NCI-H345 (cell line): Measurements from ENCODE around the gene KLHL21.
"Not testable (repeated sequence)": the region's sequence is repeated elsewhere in the genome, so short reads cannot be mapped to it uniquely, and the experiment has no call there.

ENCODE experiments used
- DNase-seq: peaks from one replicate; lab custom pipeline; 2025; lab: John Stamatoyannopoulos, UW

The KLHL21 gene

DNA sequence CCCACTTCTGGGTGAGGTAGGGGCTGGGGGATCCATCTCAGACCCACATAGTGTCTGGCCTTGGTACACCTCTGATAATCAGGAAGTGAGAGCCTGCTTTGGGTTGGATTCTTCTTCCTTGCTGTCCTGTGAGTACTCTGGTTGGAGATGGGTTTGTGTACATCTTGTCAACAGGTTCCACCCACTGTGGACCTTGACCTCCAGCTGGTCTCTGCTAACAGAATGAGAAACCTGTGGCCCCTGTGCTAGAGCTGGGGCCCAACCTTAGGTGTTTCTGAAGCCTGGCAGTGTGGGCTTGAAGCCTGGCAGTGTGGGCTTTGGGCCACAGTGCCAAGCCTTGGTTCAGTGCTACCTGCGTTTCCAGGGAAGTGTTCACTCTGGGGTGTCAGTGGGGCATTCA, 20.3 kb downstream of the KLHL21 start:
- DNase-seq: no peak

GRCh38 chr1:6581561-6582305, 20.9 kb downstream of the KLHL21 start:
- DNase-seq: no peak

DNA sequence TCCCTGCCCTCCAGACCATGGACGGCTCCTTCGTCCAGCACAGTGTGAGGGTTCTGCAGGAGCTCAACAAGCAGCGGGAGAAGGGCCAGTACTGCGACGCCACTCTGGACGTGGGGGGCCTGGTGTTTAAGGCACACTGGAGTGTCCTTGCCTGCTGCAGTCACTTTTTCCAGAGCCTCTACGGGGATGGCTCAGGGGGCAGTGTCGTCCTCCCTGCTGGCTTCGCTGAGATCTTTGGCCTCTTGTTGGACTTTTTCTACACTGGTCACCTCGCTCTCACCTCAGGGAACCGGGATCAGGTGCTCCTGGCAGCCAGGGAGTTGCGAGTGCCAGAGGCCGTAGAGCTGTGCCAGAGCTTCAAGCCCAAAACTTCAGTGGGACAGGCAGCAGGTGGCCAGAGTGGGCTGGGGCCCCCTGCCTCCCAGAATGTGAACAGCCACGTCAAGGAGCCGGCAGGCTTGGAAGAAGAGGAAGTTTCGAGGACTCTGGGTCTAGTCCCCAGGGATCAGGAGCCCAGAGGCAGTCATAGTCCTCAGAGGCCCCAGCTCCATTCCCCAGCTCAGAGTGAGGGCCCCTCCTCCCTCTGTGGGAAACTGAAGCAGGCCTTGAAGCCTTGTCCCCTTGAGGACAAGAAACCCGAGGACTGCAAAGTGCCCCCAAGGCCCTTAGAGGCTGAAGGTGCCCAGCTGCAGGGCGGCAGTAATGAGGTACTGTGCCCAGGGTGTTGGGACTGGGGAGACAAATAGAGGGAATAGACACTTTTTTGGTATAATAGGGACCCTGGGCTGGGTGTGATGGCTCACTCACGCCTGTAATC, 21.9 kb downstream of the KLHL21 start:
- no peak for DNase-seq

GRCh38 chr1:6580119-6580592, 22.5 kb downstream of the KLHL21 start:
- DNase-seq: no peak

- DNase-seq: peak; percentile 99
These were observed 23.1 kb downstream of the KLHL21 start, which contains the start of gene ZBTB48 for GRCh38 chr1:6579374-6580118. Gene ZBTB48 (plus strand): TSS chr1:6579994. CDS start chr1:6580610, 616 bp downstream.

DNA sequence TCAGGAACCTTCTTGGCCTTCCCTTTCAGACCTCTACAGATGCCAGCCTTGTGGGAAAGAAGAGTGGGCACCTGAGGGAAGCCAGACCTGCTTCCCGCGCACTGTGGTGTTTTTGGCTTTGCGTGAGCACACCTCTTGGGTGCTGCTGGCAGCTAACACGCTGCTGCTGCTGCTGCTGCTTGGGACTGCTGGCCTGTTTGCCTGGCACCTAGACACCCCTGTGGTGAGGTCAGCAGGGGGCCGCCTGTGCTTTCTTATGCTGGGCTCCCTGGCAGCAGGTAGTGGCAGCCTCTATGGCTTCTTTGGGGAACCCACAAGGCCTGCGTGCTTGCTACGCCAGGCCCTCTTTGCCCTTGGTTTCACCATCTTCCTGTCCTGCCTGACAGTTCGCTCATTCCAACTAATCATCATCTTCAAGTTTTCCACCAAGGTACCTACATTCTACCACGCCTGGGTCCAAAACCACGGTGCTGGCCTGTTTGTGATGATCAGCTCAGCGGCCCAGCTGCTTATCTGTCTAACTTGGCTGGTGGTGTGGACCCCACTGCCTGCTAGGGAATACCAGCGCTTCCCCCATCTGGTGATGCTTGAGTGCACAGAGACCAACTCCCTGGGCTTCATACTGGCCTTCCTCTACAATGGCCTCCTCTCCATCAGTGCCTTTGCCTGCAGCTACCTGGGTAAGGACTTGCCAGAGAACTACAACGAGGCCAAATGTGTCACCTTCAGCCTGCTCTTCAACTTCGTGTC, 23.9 kb downstream of the KLHL21 start:
- no peak for DNase-seq

DNA sequence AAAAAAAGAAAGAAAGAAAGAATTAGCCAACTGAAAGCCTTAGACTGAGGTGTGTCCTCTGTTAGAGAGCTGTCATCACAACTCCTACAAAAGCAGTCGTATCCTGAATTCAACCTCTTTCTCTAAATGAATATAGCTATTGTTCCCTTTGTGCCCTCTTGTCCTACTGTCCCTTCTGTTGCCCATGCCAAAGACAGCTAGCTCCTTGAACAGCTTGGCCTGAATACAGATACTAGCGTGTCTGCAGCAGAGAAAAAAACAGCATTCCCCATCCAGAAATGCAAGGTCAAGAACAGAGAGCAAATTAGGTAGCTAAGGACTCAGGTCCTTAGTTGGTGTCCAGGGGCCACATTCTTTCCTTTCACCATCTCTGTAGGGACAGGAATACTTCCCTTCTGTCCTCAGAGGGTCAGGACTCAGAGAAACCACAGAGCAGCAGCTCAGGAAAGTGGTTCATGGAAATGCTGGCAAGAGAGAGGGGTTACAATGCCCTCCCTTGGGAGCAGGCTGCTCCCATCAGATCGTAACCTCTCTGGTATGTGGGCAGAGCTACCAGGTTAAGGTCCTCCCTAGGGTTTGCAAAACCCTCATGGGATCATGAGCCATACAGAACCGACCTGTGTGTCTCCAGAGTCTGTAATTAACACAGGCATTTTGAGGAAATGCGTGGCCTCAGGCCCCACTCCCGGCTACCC, 24.7 kb downstream of the KLHL21 start:
- DNase-seq: no peak

DNA sequence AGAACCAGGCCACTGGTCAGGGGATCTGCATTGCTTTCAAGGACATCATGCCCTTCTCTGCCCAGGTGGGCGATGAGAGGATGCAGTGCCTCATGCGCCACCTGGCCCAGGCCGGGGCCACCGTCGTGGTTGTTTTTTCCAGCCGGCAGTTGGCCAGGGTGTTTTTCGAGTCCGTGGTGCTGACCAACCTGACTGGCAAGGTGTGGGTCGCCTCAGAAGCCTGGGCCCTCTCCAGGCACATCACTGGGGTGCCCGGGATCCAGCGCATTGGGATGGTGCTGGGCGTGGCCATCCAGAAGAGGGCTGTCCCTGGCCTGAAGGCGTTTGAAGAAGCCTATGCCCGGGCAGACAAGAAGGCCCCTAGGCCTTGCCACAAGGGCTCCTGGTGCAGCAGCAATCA, 27.9 kb downstream of the KLHL21 start:
- no peak for DNase-seq

DNA sequence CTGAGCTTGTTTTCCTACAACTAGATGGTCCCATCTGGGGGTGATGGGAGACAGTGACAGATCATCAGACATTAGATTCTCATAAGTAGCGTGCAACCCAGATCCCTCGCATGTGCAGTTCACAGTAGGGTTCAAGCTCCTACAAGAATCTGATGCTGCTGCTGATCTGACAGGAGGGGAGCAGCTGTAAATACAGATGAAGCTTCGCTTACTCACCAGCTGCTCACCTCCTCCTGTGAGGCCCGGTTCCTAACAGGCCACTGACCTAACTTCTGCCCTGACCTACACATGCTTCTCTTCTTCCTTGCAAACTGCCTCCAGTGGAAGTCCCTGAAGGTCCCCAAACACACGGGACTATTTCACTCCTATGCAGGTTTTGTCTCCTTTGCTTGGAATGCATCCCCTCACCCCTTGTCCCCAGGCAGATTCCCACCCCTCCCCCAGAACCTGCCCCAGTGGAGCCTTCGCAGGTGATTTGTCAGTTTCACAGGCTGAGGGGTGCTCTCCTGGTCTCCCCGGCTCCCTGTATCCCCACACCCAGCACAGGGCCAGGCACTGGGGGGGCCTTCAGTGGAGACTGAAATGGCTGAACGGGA, 28.5 kb downstream of the KLHL21 start:
- no peak for DNase-seq

DNA sequence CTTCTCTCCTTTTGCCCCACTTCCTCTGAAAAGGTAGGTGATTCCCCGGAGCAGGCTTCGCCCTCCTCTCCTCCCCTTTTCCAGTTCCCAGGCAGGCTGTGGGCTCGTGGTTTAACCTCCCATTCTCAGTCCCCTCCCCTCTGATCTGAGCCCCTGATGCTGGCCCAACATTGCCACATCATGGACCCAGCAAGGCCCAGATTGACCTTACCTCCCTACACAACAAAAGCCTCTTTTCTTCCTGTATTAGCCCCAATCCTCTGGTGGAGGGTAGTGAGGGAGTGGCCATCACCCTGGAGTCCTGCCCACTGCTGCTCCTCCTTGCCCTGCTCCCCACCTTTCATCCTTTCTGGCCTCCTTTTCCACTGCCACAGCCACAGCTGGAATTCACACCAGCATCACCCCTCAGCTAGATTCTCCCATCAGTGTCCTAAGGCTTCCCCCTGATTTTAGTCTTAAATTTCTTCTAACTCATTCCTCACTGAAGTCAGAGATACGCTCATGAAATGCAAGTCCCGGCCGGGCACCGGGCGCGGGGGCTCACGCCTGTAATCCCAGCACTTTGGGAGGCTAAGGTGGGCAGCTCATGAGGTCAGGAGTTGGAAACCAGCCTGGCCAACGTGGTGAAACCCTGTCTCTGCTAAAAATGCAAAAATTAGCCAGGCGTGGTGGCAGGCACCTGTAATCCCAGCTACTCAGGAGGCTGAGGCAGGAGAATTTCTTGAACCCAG, 29.9 kb downstream of the KLHL21 start:
- DNase-seq: no peak

DNA sequence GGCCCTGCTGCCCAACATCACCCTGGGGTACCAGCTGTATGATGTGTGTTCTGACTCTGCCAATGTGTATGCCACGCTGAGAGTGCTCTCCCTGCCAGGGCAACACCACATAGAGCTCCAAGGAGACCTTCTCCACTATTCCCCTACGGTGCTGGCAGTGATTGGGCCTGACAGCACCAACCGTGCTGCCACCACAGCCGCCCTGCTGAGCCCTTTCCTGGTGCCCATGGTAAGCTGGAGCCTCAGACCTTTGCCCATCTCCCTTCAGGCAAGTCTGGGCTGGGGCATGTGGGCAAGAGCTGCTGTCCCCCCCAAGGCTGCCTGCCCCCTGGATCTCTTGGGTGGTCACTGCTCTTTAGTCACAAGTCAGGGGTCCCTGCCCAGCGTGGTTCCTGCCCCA, 31.7 kb downstream of the KLHL21 start:
- no peak for DNase-seq

DNA sequence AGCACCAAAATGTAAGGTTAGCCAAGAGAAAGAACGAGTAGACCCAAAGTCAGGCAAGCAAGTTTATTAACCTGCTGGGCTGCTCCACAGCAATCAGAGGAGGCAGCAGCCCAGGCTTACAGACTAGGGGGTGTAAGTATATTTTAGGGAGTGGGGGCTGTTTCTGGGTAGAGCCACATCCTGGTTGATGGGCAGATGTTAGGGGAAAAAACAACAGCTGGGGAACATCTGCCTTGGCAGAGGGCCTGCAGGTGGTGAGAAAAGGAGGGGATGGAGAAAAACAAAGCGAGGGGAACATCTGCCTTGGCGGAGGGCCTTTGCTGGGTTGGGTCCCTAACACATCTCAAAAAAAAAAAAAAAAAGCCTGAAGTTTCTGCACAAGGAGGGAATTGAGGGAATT, 32.6 kb downstream of the KLHL21 start:
- DNase-seq: no peak

- DNase-seq: no peak
These were observed 33.6 kb downstream of the KLHL21 start for GRCh38 chr1:6569033-6569432.

GRCh38 chr1:6560267-6560666, 42.4 kb downstream of the KLHL21 start:
- DNase-seq: no peak

DNA sequence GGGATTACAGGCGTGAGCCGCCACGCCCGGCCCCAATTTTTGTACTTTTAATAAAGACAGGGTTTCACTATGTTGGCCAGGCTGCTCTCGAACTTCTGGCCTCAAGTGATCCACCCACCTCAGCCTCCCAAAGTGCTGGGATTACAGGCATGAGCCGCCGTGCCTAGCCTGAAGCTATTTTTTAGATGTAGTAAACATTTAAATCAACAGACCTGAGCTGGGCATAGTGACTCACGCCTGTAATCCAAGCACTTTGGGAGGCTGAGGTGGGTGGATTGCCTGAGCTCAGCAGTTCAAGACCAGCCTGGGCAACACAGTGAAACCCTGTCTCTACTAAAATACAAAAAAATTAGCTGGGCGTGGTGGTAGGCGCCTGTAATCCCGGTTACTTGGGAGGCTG, 43.5 kb downstream of the KLHL21 start:
- not testable (repeated sequence) for DNase-seq

DNA sequence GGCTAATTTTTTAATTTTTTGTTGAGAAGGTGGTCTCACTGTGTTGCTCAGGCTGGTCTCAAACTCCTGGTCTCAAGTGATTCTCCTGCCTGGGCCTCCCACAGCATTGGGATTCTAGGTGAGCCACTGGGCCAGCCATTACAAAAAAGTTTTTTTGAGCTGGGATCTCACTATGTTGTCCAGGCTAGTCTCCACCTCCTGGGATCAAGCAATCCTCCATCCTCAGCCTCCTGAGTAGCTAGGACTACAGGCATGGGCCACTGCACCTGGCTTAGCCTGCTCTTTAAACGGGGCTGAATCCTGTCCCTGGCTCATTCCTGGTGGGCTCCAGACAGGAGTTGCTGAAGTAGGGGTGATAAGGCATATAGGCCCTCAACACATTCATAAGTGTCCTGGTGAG, 45.1 kb downstream of the KLHL21 start:
- DNase-seq: no peak

DNA sequence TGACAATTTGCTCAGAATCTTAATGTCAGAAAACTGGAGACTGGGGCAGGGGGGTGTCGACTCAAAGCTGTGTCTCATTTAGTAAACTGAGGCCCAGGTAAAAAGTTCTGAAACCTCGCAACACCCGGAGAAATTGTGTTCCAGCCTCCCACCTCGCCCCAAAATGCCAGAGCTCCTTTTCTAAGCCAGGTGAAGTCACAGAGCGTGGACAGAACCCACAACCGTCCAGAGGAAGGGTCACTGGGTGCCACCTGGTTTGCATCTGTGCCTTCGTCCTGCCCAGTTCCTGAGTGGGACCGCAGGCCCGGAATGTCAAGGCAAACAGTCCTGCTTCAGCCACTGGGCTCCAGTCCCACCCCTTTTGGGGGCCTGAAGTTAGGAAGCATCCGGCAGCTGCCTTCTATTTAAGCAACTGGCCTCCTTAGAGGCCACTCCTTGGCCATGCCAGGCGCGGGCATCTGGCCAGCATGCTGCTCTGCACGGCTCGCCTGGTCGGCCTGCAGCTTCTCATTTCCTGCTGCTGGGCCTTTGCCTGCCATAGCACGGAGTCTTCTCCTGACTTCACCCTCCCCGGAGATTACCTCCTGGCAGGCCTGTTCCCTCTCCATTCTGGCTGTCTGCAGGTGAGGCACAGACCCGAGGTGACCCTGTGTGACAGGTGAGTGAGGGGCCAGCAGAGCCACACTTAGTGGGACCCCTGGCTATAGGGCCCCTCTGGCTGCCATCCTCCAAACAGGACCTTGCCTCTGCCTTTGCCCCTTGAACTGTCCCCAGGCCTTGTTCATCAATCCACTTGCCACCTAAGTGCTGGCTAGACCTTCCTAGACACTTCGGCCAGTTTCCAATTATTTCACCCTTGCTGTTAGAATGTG, 47.5 kb downstream of the KLHL21 start, which contains the start of gene TAS1R1:
TAS1R1 (plus strand) TSS at position 401 of the 872 bp plus-strand sequence; CDS start at position 468, 67 bp downstream.
- DNase-seq: no peak

DNA sequence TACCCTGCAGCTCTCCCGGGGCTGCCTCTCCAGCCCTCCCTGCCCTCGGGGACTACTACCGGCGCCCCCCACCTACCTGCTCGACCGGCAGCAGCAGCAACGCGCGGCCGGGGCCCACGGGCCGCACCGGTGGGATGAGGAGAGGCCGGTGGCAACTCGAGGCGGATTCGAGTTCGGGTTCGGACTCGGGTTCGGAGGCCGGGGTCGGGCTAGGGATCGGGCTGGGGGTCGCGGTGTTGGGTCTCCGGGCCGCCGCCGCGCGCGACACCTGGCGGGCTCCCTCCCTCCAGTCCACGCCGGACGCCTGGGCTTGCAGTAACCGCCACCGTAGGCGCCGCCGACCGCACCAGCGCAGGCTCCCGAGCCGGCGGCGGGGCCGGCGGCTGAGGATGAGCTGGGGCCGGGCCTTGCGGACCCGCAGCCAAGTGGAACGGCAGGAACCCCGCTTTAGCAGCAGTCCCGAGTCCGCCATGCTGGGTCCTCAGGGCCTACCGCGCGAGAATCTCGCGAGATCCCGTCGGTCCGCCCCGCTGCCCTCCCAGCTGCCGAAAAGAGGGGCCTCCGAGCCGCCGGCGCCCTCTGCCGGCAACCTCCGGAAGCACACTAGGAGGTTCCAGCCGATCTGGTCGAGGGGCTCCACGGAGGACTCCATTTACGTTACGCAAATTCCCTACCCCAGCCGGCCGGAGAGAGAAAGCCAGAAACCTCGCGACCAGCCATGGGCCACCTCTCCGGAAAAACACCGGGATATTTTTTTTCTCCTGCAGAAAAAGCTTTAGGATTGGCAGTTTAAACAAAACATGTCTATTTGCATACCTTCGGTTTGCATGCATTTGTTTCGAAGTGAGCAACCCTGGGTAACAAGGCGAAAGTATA, 48.4 kb downstream of the KLHL21 start, which contains the start of gene NOL9:
NOL9 (minus strand) TSS at position 483 of the 876 bp plus-strand sequence; CDS start at position 472, 11 bp downstream.
- DNase-seq: peak; percentile 95
